DMS 273 (cell line): ENCODE results near the gene PAX2.
"Not testable (repeated sequence)": the region's sequence is repeated elsewhere in the genome, so short reads cannot be mapped to it uniquely, and the experiment has no call there.

ENCODE experiments used
- DNase-seq: peaks from one replicate; lab custom pipeline; 2025; ENCODE audit not compliant: unreplicated experiment; lab: John Stamatoyannopoulos, UW

The PAX2 gene

DNA sequence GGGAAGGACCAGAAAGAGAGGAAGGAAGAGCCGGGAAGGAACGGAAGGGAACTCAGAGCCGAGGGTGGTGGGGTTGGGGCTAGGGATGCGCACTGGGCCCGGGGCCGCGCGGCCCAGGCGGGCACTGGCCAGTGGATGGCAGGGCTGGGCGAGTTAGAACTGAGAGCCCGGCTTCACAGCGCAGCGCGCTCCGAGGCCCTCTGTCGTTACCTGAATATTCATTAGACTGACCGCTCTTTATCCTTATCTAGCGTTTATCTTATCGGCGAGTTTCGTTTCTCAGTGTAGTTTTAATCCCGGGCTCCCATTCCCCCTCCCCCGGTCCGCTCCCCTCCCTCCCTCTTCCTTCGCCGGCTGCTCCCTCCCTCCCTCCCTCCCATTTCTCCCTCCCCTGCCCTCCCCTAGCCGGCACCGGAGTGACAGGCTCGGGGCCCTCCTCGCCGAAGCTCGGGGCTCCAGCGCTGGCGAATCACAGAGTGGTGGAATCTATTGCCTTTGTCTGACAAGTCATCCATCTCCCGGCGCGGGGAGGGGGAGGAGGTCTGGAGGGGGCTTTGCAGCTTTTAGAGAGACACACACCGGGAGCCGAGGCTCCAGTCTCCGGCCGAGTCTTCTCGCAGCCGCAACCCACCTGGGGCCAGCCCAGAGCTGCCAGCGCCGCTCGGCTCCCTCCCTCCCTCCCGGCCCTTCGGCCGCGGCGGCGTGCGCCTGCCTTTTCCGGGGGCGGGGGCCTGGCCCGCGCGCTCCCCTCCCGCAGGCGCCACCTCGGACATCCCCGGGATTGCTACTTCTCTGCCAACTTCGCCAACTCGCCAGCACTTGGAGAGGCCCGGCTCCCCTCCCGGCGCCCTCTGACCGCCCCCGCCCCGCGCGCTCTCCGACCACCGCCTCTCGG, at the start of gene PAX2:
TSS of gene PAX2 (plus strand) at position 596 of the 895 bp plus-strand sequence. CDS start 679 bp downstream, outside the sequence.
- DNase-seq: peak; percentile 66

DNA sequence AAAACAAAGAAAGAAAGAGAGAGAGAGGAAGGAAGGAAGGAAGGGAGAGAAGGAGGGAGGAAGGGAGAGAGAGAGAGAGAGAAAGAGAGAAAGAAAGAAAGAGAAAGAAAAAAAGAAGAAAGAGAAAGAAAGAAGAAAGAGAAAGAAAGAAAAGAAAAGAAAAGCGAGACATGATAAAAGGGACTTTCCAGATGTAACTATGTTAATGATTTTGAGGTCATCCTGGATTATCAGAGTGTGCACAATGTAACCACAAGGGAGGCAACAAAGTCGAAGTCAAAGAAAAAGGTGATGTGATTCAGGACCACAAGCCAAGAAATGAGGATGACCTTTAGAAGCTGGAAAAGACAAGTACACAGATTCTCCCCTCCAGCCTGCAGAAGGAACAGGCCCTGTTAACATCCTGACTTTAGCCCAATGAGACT, 48.9 kb upstream of the PAX2 start:
- DNase-seq: no peak

DNA sequence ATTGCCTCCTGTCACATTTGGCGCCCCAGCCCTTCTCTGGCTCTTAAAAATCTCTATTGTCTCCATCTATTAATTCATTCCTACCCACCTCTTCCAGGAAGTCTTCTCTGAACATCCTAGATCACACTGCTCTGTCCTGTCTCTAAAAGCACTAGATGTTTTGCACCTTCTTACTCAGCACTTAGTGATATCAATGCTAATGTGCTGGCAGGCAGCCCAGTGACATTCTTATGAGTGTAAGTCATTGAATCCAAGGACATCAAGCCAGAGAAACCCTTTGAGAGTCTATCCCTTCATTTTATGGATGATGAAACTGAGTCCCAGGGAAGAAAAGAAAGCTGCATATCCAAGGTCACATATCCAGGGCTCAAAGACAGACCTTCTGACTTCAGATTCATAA, 48.3 kb upstream of the PAX2 start:
- DNase-seq: peak; percentile 37

DNA sequence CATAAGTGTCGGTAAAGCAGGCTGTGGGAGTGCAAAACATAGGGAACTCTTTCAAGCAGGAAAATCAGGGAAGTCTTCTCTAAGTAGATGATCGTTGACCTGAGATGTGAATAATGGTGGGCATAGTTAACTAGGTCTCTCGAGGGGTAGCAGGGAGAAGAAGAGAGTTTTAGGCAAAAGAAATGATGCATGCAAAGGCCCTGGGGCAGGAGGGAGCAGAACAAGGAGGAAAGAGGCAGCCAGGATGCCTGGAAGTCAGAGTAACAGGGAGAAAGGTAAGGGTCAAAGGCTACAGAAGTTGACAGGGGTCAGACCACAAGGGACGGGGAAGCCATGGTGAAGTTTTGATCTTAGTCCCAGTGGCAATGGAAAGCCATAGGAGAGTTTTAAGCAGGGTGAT, 47.8 kb upstream of the PAX2 start:
- DNase-seq: no peak

DNA sequence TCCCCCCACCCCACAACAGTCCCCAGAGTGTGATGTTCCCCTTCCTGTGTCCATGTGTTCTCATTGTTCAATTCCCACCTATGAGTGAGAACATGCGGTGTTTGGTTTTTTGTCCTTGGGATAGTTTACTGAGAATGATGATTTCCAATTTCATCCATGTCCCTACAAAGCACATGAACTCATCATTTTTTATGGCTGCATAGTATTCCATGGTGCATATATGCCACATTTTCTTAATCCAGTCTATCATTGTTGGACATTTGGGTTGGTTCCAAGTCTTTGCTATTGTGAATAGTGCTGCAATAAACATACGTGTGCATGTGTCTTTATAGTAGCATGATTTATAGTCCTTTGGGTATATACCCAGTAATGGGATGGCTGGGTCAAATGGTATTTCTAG, 43.7 kb upstream of the PAX2 start:
- DNase-seq: not testable (repeated sequence)

DNA sequence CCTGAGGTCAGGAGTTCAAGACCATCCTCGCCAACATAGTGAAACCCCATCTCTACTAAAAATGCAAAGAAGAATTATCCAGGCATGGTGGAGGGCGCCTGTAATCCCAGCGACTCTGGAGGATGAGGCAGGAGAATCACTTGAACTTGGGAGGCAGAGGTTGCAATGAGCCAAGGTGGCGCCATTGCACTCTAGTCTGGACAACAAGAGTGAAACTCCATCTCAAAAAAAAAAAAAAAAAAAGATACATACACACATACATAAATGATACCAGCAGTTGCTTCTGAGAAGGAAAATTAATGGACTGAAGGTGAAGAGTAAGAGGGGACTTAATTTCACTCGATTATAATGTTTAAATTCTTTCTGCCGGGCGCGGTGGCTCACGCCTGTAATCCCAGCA, 40.2 kb upstream of the PAX2 start:
- no peak for DNase-seq

DNA sequence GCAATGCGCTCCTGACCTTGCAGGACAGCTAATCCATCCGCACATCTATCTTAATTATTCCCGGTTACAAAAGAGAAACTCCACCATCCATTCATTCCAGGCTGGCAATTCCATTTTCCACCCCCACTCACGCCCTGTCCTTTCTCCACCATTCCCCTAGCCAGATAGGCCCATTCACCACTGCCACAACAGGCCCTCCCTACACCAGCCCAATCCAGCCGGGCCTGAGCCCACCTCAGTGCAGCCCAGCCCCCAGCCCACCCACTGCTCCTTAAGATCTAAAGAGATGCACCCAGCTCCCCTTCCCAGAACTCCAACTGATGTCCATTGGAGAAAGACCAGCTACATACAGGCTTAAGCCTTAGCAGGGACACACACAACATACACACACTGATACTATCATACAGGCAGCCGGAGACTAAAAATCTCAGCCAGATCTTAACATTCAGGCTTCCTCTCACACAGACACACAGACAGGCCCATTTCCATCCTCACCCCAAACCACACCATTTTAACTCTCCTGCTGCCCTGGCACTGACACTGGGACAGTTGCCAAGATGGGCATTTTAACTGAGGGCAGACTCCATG, 38.0 kb upstream of the PAX2 start:
- no peak for DNase-seq

DNA sequence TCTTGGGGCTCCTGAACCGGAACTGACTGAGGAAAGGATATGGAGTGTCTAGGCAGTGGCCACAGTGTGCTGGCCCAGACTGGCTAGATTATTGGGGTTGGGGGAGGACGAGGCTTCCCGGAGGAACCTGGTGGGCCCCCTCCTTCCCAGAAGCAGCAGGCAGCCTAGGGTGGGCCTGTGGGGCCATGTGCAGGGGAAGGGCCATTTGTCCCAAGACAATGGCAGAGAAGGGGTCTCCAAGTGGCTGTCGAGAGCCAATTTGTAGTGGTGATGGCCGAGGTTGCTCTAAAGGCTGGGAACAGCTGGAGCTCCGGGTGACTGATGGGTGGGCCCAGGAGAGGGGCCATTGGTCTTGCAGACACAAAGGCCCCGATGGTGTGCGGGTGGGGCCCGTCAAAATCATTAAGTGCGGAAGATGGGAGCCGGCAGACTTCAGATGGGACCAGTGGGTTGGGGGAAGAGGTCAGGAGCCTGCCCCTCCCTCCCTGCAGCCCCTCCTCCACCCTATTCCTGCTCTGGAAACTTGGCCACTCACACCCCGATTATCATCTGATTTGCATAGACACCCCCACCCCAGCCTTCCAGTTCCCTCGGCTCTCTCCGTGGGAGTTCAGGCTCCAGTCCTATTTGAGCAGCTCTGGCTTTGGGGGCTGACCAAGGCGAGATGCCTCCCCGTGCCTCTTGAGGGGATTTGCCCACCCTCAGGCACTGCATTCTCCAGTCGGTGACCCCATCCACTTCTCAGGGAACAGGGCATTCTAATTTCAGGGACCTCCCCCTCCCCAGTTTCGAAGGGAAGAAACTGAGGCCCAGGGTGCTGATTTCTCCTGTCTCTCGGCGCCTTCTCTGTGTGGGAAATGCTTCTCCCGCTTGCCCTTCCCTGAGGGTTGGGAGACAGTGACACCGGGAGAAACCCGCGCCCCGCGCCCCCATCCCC, 36.0 kb upstream of the PAX2 start:
- no peak for DNase-seq

DNA sequence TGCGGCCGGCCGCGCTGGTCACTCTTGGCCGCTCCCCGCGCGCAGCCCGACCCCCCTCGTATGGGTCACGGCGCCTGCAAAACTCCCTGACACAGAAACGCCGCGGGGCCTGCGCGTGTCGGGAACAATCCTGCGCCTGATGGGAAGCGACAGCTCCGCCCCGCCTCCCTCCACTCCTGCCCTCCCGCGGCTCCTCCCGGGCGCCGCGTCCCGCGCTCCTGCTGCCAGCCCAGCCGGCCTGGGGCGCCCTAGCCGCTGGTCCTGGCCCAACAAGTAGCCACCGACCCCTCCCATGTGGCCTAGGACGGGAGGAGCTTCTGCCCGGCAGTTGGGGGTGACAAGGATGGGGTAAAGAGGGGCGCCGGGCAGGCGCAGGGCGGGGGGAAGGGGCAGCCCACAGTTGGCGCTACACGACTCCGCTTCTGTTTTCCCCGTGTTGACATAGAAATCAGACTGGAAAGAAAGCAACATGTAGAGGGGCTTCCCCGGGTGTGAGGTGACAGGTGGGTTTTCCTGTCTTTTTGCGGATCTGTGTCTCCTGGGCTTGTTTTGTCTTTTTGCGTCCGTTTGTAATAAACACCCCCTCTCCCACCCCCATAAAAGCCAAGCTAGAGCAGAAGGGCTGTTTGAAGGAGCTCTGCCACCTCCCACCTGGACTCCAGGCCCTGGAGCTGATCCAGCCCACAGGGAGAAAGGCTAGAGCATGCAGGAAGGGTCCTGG, 35.1 kb upstream of the PAX2 start:
- peak; percentile 48 for DNase-seq

DNA sequence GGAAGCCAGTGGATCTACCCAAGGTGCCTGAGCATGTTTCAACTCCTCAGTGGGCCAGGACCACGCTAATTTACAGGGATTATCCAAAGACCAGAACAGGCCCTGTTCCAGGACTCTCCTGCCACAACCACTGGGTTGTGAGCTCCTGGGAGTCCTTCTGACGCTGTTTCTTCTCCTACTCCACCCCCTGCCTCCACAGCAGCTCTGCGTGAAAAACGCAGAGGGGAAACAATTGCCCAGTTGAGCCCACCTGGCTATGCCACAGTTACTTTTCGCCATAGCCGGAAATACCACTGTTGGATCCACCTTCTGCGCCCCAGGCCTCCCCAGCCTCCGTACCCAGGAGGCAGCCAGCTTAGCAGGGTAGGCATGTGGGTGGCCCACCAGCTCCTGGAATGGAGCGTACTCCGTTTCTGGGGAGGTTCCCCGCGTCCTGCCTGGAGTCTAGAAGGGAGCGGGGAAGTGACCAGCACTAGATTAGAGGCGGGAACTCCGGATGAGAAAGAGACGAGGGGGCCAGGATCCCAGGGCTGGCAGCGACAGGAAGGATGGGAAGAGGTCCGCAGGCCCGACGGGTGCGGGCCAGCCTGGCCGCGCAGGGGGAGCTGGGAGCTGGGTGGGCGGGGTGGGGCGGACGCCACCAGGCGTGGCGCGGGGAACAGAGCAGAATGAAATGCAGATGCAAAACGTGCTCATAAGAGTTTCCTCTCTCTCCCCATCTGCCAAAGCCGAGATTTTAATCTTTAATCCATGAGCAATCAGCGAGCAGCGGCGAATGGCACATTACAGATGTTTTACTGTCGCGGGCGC, 32.1 kb upstream of the PAX2 start:
- DNase-seq: peak; percentile 28

DNA sequence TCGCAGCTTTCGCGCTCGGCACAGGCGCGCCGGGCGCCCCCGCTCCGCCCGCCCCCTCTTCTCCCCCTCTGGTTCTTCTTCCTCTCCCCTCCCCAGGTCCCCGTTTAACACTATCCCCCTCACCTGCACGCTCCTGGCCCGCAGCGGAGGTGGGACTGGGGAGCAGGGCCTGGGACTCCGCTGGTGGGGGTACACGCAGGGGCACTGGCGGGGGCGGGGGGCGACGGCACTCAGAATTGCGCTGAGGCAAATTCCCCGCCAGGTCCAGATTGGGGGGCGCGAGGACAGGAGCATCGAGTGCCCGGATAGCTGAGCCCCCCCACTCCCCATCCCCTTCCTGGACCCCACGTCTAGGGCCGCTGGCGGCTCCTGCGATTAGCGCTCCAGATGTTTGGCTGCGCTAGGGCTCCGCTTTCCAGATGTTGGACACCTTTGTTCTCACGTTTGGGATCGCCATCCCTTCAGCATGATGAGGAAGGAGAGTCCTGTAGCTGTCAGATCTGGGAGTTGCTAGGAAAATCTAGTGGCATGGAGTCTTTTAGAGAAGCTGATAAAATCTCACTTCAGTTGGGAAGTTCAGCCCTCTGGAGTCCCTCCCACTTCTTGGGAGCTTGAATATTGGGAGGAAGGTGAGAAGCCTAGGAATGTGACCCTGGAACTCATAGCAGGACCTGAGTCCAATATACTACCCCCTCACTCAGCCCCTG, 31.4 kb upstream of the PAX2 start:
- no peak for DNase-seq

DNA sequence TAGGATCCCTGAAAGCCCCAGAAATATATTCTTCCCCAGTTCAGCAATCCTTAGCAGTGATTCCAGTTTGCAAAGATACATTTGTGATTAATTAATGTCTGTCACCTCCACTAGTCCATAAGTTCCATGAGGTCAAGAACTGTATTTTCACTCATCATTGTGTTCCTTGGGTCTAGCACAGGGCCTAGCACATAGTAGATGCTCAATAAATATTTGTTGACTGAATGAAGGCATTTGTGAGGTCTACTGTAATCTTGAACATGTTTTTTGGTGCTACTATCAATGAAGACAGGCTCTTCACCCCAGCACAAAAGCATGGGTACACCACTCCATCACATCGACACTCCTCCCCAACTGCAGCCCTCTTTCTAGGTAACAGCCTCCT, 30.8 kb upstream of the PAX2 start:
- no peak for DNase-seq

DNA sequence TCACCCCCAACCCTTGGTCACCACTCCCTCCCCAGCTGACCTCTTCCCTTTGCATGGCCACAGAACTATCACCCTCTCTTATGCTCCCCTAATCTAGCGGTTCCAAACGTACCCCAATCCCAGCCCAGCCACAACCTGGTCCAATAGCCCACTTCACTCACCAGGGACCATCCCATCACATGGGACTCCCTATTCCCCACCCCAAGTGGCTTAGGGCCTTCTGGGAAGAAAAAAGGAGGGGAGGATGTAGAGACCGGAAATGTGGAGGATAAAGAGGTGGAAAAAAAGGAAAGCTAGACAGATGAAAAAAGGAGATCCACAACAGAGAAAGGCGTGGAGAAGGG, 30.3 kb upstream of the PAX2 start:
- DNase-seq: no peak

DNA sequence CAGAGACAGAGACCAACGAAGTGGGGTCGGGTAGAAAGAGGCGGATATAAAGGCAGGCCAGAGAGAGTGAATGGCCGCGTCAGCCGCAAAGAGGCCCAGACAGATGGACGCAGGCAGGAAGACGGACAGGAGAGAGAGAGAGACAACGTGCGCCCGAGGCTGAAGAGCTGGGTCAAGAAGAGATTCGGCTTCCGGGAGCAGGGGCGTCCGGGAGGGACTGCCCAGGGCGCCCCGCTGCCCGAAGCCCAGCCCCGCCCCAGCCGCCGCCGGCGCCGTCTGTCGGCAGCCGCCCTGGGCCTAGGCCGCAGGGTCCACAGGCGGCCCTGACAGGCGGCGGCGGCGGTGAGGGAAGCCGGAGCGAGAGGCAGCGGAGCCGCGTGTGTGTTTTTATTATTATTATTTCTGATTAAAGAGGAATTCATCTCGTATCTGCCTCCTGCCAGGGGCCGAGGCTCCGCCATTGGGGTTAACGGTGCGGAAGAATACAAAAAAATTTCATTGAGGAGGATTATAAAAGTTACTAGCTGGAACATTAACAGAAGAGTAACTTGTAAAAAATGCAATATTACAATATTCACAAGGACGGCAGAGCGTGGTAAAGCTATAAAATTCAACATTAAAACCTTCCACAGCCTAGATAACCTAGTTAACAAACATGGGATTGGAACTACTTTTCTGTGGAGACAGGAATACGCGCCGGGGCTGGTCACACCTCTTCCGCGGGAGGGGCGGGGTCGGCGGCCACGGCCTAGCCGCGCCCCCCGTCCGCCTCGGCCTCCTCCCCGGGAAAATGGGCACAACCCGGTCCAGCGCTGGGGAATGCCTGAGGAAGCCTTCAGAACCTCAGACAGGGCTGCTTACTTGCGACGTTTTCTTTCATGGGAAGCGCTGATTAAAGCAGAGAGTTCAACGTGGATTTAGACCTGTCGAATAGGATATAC, 29.7 kb upstream of the PAX2 start:
- peak; percentile 13 for DNase-seq

DNA sequence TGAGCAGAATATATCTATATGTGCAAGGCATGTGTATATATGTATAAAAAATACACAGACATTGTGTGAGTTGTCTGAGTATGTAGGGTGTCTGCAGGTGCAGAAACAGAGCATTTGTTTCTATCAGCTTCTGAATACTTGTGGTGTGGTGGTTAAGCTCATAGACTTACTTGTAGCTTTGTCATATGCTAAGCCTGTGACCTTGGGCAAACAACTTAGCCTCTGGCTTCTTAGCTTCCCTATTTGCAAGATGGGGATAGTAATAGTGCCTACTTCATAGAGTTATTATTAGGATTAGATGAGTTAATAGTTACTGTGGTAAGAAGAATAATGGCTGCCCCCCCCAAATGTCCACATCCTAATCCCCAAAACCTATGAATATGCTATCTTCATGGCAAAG, 28.2 kb upstream of the PAX2 start:
- DNase-seq: no peak

DNA sequence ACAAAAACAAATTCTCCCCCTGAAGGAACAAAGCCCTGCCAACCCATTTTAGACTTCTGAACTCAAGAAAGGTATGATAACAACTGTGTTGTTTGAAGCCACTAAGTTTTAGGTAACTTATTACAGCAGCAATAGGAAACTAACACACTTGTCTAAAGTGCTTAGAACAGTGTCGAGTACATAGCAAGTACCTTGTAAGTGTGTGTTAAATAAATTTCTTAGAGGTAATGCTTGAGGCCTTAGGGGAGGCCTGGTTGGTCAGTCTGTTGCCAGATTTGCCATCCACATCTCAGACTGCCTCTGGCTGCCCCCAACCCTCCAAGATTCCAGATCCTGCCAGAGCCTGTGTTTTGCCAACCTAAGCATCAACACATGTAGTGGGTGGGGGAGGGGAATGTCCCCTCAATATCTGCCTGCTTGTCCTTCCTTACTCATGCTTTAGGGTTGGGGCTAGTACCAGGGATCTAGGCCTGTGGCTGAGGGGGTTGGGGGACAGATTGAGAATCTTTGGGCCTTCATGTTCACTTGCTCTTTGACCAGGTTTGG, 27.1 kb upstream of the PAX2 start:
- DNase-seq: no peak

DNA sequence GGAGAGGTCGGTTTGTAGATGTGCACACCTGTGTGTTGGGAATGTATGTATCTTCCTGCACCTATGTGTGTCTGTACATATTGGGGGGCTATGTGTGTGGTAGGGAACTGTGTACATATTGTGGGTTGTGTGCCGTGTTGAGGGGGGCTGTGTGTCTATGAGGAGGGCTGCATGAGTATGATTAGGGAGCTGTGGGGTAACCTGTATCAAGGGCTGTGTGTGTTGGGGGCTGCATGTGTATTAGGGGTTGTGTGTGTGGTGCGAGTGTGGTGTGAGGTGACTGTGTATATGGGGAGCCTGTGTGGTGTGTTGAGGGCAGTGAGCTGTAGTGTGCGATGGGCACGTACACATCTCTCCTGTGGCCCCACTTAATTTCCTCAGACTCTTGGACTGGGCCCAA, 22.2 kb upstream of the PAX2 start:
- DNase-seq: no peak
